OCI-LY3 (cell line): ENCODE results near the gene GIPC1.

Experiments used
- EZH2phosphoT487 ChIP-seq: fragments of 200-600 bp; shearing (Covaris generic); IDR thresholded peaks from 2 replicates; pipeline ENCODE4 v1.6.1; 2018; ENCODE audit warnings: antibody characterized with exemption, mixed run types, low read depth
- TF ChIP-seq, protein P1 (sequence below): fragments of 200-600, 300-600 bp; sonication (generic); IDR thresholded peaks from 2 replicates; pipeline ENCODE4 v1.5.1; 2014; ENCODE audit warnings: antibody characterized with exemption, low read length, low read depth

DNA sequence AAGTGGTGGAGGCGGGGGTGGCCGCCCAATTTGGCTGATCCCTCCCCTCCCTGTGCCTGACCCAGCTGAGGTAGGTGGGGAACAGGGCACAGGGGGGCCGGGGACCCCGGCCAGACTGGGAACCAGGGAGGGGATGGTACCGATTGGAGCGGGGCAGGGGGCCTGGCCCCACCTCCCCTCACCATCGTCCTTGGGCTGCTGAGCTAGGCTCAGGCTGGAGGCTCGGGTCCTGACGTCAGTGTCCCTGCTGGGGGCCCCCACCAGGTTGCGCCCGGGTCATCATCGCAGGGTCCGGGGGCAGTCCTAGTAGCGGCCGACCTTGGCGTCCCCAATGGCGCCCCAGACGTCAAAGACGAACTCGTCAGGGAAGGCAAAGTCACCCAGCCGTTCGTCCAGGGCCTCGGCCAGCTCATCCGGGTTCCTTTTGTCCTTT, 17.8 kb downstream of the GIPC1 start:
- TF ChIP-seq, protein P1, sequence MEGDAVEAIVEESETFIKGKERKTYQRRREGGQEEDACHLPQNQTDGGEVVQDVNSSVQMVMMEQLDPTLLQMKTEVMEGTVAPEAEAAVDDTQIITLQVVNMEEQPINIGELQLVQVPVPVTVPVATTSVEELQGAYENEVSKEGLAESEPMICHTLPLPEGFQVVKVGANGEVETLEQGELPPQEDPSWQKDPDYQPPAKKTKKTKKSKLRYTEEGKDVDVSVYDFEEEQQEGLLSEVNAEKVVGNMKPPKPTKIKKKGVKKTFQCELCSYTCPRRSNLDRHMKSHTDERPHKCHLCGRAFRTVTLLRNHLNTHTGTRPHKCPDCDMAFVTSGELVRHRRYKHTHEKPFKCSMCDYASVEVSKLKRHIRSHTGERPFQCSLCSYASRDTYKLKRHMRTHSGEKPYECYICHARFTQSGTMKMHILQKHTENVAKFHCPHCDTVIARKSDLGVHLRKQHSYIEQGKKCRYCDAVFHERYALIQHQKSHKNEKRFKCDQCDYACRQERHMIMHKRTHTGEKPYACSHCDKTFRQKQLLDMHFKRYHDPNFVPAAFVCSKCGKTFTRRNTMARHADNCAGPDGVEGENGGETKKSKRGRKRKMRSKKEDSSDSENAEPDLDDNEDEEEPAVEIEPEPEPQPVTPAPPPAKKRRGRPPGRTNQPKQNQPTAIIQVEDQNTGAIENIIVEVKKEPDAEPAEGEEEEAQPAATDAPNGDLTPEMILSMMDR: no peak
- TF ChIP-seq EZH2phosphoT487: no peak
